Measurements from ENCODE around the gene ARL8B. TPM values are rescaled to one million over a fixed set of nuclear protein-coding genes. Genes with fewer than 3 reads are reported as not detected.

ARL8B gene
- total and polyA plus RNA-seq, 2 of the 8 experiments (the other 6 are each of a cell fraction or from before 2014, with no cell fraction given): 14.5 to 27.8 TPM

DNA sequence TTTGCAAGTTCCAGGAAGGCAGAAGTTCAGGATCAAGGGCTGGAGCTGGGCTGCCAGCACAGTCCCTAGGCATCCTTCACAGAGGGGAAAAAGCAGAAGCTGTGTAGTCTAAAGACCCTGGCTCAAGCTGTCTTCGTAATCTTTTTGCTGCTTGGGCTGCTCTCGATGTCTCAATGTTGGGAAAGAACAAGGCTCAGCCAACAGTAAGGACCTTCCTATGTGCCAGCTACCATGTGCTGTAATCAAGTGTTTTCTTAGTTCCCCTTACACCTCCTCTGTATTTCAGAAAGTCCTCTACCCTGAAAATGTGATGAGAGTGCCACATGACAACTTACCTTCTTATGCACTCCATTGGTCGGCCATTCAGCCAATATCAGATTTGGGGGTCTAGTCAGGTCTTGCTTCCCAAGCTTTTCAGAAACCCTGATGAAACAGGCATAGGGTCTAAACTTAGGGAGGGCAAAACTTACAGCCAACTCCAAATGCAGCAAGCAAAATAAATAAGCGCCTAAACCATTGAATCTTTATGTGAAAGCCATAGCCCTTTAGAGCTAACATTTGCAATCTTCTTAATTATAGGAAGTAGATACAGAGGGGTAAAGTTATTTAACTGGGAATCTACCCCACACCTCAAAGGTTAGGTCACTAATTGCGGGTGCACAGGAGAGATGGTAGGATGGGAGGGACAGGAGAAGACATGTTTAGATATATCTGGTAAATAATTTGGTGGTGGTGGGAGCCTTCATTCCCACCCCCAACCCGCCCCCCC lies 64.2 kb downstream of the ARL8B start (continued):
- no peak for TF ChIP-seq SRF (IDR thresholded peaks at IDR 0.05; ENCODE audit: low read depth, low read length)
- TF ChIP-seq KDM5A (IDR thresholded peaks at IDR 0.05; ENCODE audit: low read length): no peak
- no peak for TF ChIP-seq TAF7 (optimal IDR thresholded peaks at IDR 0.05; ENCODE audit: borderline replicate concordance, low read depth, low read length)
- no peak for TF ChIP-seq CTBP2 (IDR thresholded peaks at IDR 0.05; ENCODE audit: borderline replicate concordance, insufficient read depth, insufficient read length, low read length)
- no peak for TF ChIP-seq FOSL1 (IDR thresholded peaks at IDR 0.05; ENCODE audit: insufficient read depth, low read depth, low read length)
- TF ChIP-seq BCL11A (IDR thresholded peaks at IDR 0.05; ENCODE audit: low read depth in 2 of 2, low read length in 2 of 2): no peak

Measured in H1 (cell line).